NCI-H69 (cell line): ENCODE data around the gene SLC37A1.
A peak's percentile ranks its signal among the peaks of the same experiment; 100 is the strongest.

ENCODE experiments used
- DNase-seq: peaks from one replicate; lab custom pipeline; 2025; lab: John Stamatoyannopoulos, UW

SLC37A1 gene

GRCh38 chr21:42507418-42507817, 6.2 kb upstream of the SLC37A1 start:
- DNase-seq, result no peak

GRCh38 chr21:42508371-42508770, 5.3 kb upstream of the SLC37A1 start:
- DNase-seq, result no peak

- DNase-seq, result no peak
These were observed 4.4 kb upstream of the SLC37A1 start for GRCh38 chr21:42509244-42509643.

- DNase-seq, result no peak
These were observed 1.2 kb upstream of the SLC37A1 start for GRCh38 chr21:42512346-42513034.

GRCh38 chr21:42513985-42514882, 582 bp downstream of the SLC37A1 start:
- DNase-seq, result peak; percentile 67

GRCh38 chr21:42514883-42515228, 1.2 kb downstream of the SLC37A1 start:
- DNase-seq, result peak; percentile 67

GRCh38 chr21:42515708-42516502, 2.3 kb downstream of the SLC37A1 start:
- DNase-seq, result peak; percentile 62

GRCh38 chr21:42518215-42518614, 4.6 kb downstream of the SLC37A1 start:
- no peak for DNase-seq

- no peak for DNase-seq
These were observed 5.0 kb downstream of the SLC37A1 start for GRCh38 chr21:42518626-42519025.

- no peak for DNase-seq
These were observed 7.1 kb downstream of the SLC37A1 start for GRCh38 chr21:42520628-42521253.

- no peak for DNase-seq
These were observed 7.7 kb downstream of the SLC37A1 start for GRCh38 chr21:42521384-42521783.

GRCh38 chr21:42521805-42522204, 8.2 kb downstream of the SLC37A1 start:
- DNase-seq, result no peak

GRCh38 chr21:42522271-42522670, 8.6 kb downstream of the SLC37A1 start:
- DNase-seq, result no peak

- DNase-seq, result no peak
These were observed 9.1 kb downstream of the SLC37A1 start for GRCh38 chr21:42522771-42523170.

GRCh38 chr21:42523211-42523610, 9.6 kb downstream of the SLC37A1 start:
- DNase-seq, result no peak

- peak; percentile 62 for DNase-seq
These were observed 10.3 kb downstream of the SLC37A1 start for GRCh38 chr21:42523941-42524340.

GRCh38 chr21:42524341-42525028, 10.8 kb downstream of the SLC37A1 start:
- DNase-seq, result peak; percentile 95

GRCh38 chr21:42525029-42525581, 11.5 kb downstream of the SLC37A1 start:
- DNase-seq, result peak; percentile 75

GRCh38 chr21:42525676-42526378, 12.2 kb downstream of the SLC37A1 start:
- peak; percentile 43 for DNase-seq

- DNase-seq, result peak; percentile 87
These were observed 12.7 kb downstream of the SLC37A1 start for GRCh38 chr21:42526379-42526727.

GRCh38 chr21:42527127-42527488, 13.5 kb downstream of the SLC37A1 start:
- no peak for DNase-seq
